ENCODE data around the gene ZZZ3.
"Not testable (repeated sequence)": the region's sequence is repeated elsewhere in the genome, so short reads cannot be mapped to it uniquely, and the experiment has no call there.

The ZZZ3 gene

GRCh38 chr1:77682460-77683159, at the start of gene ZZZ3:
ZZZ3 (minus strand) TSS chr1:77682658; CDS start chr1:77633354, 49,304 bp downstream.
- DNase-seq = peak; percentile 90

- DNase-seq = no peak
Observed at GRCh38 chr1:77732090-77732489, 49.6 kb upstream of the ZZZ3 start.

GRCh38 chr1:77725706-77726105, 43.2 kb upstream of the ZZZ3 start:
- no peak for DNase-seq

- DNase-seq = no peak
Observed at GRCh38 chr1:77718181-77718580, 35.7 kb upstream of the ZZZ3 start.

- no peak for DNase-seq
Observed at GRCh38 chr1:77716065-77716464, 33.6 kb upstream of the ZZZ3 start.

- DNase-seq = no peak
Observed at GRCh38 chr1:77709727-77710126, 27.3 kb upstream of the ZZZ3 start.

GRCh38 chr1:77706321-77706720, 23.9 kb upstream of the ZZZ3 start:
- DNase-seq = no peak

GRCh38 chr1:77704736-77705135, 22.3 kb upstream of the ZZZ3 start:
- DNase-seq = no peak

GRCh38 chr1:77699673-77700072, 17.2 kb upstream of the ZZZ3 start:
- not testable (repeated sequence) for DNase-seq

GRCh38 chr1:77697441-77697840, 15.0 kb upstream of the ZZZ3 start:
- DNase-seq = no peak

GRCh38 chr1:77688939-77689338, 6.5 kb upstream of the ZZZ3 start:
- DNase-seq = no peak

- peak in 1 of 2 experiments; percentile 6 for DNase-seq
Observed at GRCh38 chr1:77687519-77687906, 5.1 kb upstream of the ZZZ3 start.

- no peak for DNase-seq
Observed at GRCh38 chr1:77686796-77687518, 4.5 kb upstream of the ZZZ3 start.

- DNase-seq = peak; percentile 86 to 90
Observed at GRCh38 chr1:77683160-77684148, 996 bp upstream of the ZZZ3 start.

GRCh38 chr1:77680173-77680572, 2.3 kb downstream of the ZZZ3 start:
- DNase-seq = no peak

- DNase-seq = no peak
Observed at GRCh38 chr1:77678660-77679610, 3.5 kb downstream of the ZZZ3 start.

GRCh38 chr1:77674807-77675206, 7.7 kb downstream of the ZZZ3 start:
- DNase-seq = not testable (repeated sequence)

- DNase-seq = no peak
Observed at GRCh38 chr1:77673716-77674355, 8.6 kb downstream of the ZZZ3 start.

- no peak for DNase-seq
Observed at GRCh38 chr1:77673030-77673429, 9.4 kb downstream of the ZZZ3 start.

- DNase-seq = no peak
Observed at GRCh38 chr1:77672374-77672773, 10.1 kb downstream of the ZZZ3 start.

GRCh38 chr1:77671836-77672235, 10.6 kb downstream of the ZZZ3 start:
- DNase-seq = no peak

- DNase-seq = no peak
Observed at GRCh38 chr1:77670330-77670729, 12.1 kb downstream of the ZZZ3 start.
